Suprapubic skin (tissue), 4 donors: ENCODE results near the gene VPS13C.

Source experiments
- CTCF ChIP-seq, 2 donors: fragments of 200-600 bp in 1 of 2; fragments of 450-650 bp in 1 of 2; sonication (generic) in 1 of 2; IDR thresholded peaks; one replicate each; pipeline ENCODE4 v1.5.1; 2016 to 2019; ENCODE audit warnings: antibody characterized with exemption in 2 of 2, mild to moderate bottlenecking in 1 of 2, moderate library complexity in 1 of 2
- EP300 ChIP-seq: sonication (generic); formaldehyde crosslinking; IDR thresholded peaks from one replicate; pipeline ENCODE4 v1.6.1; 2017; ENCODE audit warnings: antibody characterized with exemption
- POLR2A ChIP-seq, 2 donors: fragments of 450-650 bp; IDR thresholded peaks; one replicate each; pipeline ENCODE4 v1.6.1; 2017; ENCODE audit warnings: antibody characterized with exemption in 2 of 2, mild to moderate bottlenecking in 2 of 2, moderate library complexity in 2 of 2
- POLR2AphosphoS5 ChIP-seq, 3 donors: sonication (generic); formaldehyde crosslinking; IDR thresholded peaks; one replicate each; pipeline ENCODE4 v1.6.1; 2017; ENCODE audit warnings: antibody characterized with exemption in 3 of 3

DNA sequence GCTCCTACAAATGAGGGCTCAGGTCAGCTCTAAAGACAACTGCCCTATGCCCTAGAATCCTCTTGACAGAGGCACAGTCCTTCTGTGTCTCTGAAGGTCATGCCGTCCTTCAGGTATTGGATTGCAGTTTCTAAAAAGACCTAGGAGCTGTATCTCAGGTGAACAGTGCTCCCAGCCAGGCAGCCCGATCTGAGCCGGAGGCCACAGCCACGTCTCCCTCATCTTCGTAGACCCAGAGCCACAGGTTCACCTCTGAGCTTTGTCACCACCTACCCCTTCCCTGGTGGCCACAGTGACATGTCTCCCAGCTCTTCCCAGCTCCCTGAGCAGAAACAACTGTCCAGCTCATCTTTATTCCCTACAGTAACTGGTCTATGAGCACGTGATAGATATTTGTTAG is 228.0 kb downstream of the VPS13C start:
- no peak for TF ChIP-seq CTCF (IDR thresholded peaks at IDR 0.05)
- TF ChIP-seq POLR2A (IDR thresholded peaks at IDR 0.05), result no peak
- no peak for TF ChIP-seq EP300
- TF ChIP-seq POLR2AphosphoS5 (IDR thresholded peaks at IDR 0.05), result no peak
